ENCODE data around the gene SLC22A9. TPM values are rescaled to one million over a fixed set of nuclear protein-coding genes. Genes with fewer than 3 reads are reported as not detected.
"Not testable (repeated sequence)": the region's sequence is repeated elsewhere in the genome, so short reads cannot be mapped to it uniquely, and the experiment has no call there.

SLC22A9 gene
- total RNA-seq, 1 donor from 2014 or later, result not detected

DNA sequence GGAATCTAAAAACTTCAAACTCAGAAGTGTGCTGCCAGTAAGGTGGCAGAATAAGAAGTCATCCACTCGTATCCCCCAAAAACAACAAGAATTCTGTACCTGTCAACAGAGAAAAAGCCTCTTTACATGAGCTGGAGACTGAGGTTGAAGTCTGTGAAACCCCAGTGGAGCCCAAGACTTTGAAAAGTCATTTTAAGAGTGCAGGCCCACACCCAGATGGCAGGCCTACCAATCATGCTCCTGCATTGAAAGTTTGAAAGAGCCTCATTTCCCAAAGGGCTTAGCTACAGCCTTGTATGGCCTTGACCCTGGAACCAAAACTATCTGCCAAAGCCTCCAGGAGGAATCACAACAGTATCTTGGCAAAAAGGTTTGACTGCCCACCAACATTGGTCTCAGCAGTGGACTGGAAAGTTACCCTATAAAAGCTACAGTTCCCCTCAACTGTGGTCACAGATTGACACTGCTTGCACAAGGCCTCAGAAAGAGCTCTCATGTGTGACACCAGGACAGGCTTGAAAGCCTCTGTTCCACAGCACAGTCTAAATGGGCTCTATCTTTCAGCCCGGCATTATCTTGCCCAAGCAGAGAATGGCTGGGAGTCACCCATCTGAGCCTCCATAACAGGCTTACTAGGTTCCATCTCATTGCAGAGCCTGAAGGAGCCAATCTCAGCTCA lies 47.7 kb downstream of the SLC22A9 start:
- H3K4me3 Mint-ChIP-seq (ENCODE audit: unreplicated experiment), result no peak overlapping the region
- DNase-seq, result no peak
- H3K27ac Mint-ChIP-seq (ENCODE audit: unreplicated experiment), result no peak overlapping the region
- TF ChIP-seq, protein P1, sequence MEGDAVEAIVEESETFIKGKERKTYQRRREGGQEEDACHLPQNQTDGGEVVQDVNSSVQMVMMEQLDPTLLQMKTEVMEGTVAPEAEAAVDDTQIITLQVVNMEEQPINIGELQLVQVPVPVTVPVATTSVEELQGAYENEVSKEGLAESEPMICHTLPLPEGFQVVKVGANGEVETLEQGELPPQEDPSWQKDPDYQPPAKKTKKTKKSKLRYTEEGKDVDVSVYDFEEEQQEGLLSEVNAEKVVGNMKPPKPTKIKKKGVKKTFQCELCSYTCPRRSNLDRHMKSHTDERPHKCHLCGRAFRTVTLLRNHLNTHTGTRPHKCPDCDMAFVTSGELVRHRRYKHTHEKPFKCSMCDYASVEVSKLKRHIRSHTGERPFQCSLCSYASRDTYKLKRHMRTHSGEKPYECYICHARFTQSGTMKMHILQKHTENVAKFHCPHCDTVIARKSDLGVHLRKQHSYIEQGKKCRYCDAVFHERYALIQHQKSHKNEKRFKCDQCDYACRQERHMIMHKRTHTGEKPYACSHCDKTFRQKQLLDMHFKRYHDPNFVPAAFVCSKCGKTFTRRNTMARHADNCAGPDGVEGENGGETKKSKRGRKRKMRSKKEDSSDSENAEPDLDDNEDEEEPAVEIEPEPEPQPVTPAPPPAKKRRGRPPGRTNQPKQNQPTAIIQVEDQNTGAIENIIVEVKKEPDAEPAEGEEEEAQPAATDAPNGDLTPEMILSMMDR (IDR thresholded peaks at IDR 0.05; ENCODE audit: partially characterized antibody, unreplicated experiment), result no peak
- no peaks in the 10 kb centered on the region for H3K9me3 Mint-ChIP-seq (ENCODE audit: unreplicated experiment)
- no peaks in the 10 kb centered on the region for H3K4me1 Mint-ChIP-seq (ENCODE audit: low read depth, unreplicated experiment)
- no peaks in the 10 kb centered on the region for H3K27me3 Mint-ChIP-seq (ENCODE audit: unreplicated experiment)
- no peaks in the 10 kb centered on the region for H3K36me3 Mint-ChIP-seq (ENCODE audit: unreplicated experiment)

GRCh38 chr11:63427971-63428508 lies 58.5 kb downstream of the SLC22A9 start:
- Mint-ChIP-seq H3K4me3 (ENCODE audit: unreplicated experiment) (no peak overlapping the region), H3K36me3 (ENCODE audit: unreplicated experiment) (peaks cover 7% of the 10 kb centered on the region), H3K4me1 (ENCODE audit: low read depth, unreplicated experiment) (no peaks in the 10 kb centered on the region), H3K27ac (ENCODE audit: unreplicated experiment) (no peak overlapping the region), H3K9me3 (ENCODE audit: unreplicated experiment) (peaks cover 4% of the 10 kb centered on the region), H3K27me3 (ENCODE audit: unreplicated experiment) (peaks cover 4% of the 10 kb centered on the region)
- TF ChIP-seq, protein P1 (IDR thresholded peaks at IDR 0.05; ENCODE audit: partially characterized antibody, unreplicated experiment), result no peak
- DNase-seq, result no peak

DNA sequence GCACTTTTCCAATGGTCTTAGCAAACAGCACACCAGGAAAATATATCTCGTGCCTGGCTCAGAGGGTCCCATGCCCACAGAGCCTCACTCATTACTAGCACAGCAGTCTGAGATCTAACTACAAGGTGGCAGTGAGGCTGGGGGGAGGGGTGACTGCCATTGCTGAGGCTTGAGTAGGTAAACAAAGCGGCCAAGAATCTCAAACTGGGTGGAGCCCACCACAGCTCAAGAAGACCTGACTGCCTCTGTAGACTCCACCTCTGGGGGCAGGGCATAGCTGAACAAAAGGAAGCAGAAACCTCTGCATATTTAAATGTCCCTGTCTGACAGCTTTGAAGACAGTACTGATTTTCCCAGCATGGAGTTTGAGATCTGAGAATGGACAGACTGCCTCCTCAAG lies 61.1 kb downstream of the SLC22A9 start:
- not testable (repeated sequence) for H3K36me3 Mint-ChIP-seq (ENCODE audit: unreplicated experiment); H3K4me3 Mint-ChIP-seq (ENCODE audit: unreplicated experiment); H3K27me3 Mint-ChIP-seq (ENCODE audit: unreplicated experiment); H3K27ac Mint-ChIP-seq (ENCODE audit: unreplicated experiment); H3K9me3 Mint-ChIP-seq (ENCODE audit: unreplicated experiment); DNase-seq; H3K4me1 Mint-ChIP-seq (ENCODE audit: low read depth, unreplicated experiment)

- not testable (repeated sequence) for H3K27ac Mint-ChIP-seq (ENCODE audit: unreplicated experiment)
Measured at GRCh38 chr11:63435351-63435750, 65.8 kb downstream of the SLC22A9 start.

GRCh38 chr11:63435831-63436230 lies 66.2 kb downstream of the SLC22A9 start:
- DNase-seq; H3K36me3 Mint-ChIP-seq (ENCODE audit: unreplicated experiment); H3K9me3 Mint-ChIP-seq (ENCODE audit: unreplicated experiment); H3K27ac Mint-ChIP-seq (ENCODE audit: unreplicated experiment); H3K4me1 Mint-ChIP-seq (ENCODE audit: low read depth, unreplicated experiment); H3K27me3 Mint-ChIP-seq (ENCODE audit: unreplicated experiment); H3K4me3 Mint-ChIP-seq (ENCODE audit: unreplicated experiment): not testable (repeated sequence)

More at GRCh38 chr11:63435351-63435750, 65.8 kb downstream of the SLC22A9 start:
- not testable (repeated sequence) for H3K27me3 Mint-ChIP-seq (ENCODE audit: unreplicated experiment); DNase-seq; H3K36me3 Mint-ChIP-seq (ENCODE audit: unreplicated experiment); H3K4me1 Mint-ChIP-seq (ENCODE audit: low read depth, unreplicated experiment); H3K4me3 Mint-ChIP-seq (ENCODE audit: unreplicated experiment); H3K9me3 Mint-ChIP-seq (ENCODE audit: unreplicated experiment)

DNA sequence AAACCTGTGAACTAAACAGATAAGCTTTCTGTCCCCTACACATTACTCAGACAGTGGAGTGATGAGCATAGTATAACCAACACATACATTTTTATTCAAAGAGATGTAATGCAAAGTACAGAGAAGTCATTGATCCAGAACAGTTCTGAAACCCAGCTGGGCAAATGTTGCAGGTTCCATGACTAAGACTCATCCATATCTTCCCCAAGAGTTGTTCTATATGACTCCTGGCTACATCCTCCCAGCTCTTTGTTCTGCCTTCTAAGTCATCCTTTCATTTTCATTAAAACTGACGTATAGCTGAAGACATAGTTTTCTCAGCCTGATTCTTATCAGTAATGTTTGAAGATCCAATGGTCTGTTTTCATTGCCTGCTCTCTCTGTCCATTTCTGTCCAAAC lies 74.1 kb downstream of the SLC22A9 start:
- TF ChIP-seq, protein P1 (IDR thresholded peaks at IDR 0.05; ENCODE audit: partially characterized antibody, unreplicated experiment), result no peak
- no peak for DNase-seq
- no peaks in the 10 kb centered on the region for H3K9me3 Mint-ChIP-seq (ENCODE audit: unreplicated experiment)
- H3K27me3 Mint-ChIP-seq (ENCODE audit: unreplicated experiment), result peaks cover 3% of the 10 kb centered on the region
- peaks cover 2% of the 10 kb centered on the region for H3K4me1 Mint-ChIP-seq (ENCODE audit: low read depth, unreplicated experiment)
- no peak overlapping the region for H3K4me3 Mint-ChIP-seq (ENCODE audit: unreplicated experiment)
- no peaks in the 10 kb centered on the region for H3K36me3 Mint-ChIP-seq (ENCODE audit: unreplicated experiment)
- no peak overlapping the region for H3K27ac Mint-ChIP-seq (ENCODE audit: unreplicated experiment)
